Measurements from ENCODE around the gene RGR.
A peak's percentile ranks its signal among the peaks of the same experiment; 100 is the strongest.

RGR gene, protein sequence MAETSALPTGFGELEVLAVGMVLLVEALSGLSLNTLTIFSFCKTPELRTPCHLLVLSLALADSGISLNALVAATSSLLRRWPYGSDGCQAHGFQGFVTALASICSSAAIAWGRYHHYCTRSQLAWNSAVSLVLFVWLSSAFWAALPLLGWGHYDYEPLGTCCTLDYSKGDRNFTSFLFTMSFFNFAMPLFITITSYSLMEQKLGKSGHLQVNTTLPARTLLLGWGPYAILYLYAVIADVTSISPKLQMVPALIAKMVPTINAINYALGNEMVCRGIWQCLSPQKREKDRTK
- total RNA-seq, result 0 to 0.15 (median 0) reads per million in 4 donors

DNA sequence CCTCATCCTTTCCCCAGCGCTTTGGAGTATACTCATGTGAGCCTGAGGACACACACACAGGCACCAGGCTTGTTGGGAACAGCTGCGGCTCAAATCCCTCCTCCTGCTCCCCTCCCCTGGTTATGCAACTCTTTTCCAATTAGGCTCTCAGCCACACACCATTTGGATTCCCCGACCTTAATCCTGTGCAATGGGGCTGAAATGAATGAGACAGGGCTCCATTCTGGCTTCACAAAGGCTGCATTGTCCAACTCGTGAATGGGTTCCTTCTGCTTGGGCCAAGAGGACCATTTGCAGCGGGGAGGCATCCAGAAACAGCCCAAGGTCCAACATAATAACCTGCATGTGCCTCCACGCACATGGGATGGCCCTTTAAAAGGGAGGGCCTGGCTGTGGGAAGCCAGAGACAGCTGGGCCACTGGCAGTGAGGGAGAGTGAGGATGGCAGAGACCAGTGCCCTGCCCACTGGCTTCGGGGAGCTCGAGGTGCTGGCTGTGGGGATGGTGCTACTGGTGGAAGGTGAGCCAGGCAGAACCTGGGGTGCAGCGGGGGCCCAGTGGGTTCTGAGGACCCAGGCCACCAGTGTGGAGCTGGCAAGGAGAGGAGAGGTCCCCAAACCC lies at the start of gene RGR:
Gene RGR, plus strand, starts transcription at position 403 of the 620 bp plus-strand sequence. Its CDS starts 38 bp downstream, at position 441.
- no peak for DNase-seq

DNA sequence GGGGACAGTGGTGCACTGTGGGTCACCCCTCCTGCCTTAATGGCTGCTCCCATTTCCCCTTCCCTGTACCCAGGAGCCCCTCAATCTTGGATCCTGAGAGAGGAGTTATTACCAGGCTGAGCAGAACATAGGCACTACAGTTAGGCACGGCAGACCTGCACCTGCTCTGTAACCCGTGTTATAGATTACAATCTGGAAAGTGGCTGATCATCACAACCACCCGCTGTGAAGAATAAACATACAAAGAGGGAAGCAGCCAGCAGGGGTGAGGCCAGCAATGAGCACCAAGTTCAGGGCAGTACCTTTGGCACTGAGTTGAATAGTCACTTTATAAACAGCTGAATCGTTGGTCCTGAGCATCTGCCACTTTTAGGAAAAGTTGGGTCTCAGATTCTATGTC lies 48.8 kb upstream of the RGR start:
- DNase-seq, result no peak

DNA sequence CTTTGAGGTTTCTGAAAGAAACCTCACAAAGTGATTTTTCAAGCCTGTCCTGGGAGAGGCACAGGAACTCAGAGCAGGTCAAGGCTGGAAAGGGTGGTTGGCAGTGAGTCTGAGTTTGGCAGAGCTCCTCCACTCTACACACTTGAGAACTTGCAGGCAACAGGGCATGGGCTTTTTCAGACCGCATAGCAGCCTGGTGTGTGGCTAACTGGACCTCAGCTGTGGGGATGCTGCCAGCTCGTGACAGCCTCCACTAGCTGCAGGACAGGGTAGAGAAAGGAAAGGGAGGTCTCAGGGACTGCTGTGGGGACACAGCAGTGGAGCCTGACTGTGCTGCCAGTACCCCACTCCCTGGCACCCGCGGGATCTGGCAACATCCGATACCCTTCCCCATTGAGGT lies 47.9 kb upstream of the RGR start:
- no peak for DNase-seq

DNA sequence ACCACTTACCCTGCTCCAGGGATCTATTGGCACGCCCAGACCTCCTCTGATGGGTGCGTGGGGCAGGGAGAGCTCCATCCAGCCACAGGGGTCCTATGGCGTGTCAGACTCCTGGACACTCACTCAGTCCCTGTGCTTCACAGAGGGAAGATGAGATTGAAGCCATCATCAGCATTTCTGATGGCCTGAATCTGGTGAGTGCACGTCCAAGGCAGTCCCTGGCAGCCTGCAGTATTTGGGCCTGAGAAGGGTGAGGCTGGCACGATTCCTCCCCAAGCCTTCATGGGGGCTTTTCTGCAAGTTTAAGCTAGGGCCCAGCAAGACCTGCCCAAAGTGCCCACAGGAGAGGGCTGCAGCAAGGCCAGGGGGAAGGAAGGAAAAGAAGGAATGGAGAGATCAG lies 47.2 kb upstream of the RGR start:
- DNase-seq, result no peak

DNA sequence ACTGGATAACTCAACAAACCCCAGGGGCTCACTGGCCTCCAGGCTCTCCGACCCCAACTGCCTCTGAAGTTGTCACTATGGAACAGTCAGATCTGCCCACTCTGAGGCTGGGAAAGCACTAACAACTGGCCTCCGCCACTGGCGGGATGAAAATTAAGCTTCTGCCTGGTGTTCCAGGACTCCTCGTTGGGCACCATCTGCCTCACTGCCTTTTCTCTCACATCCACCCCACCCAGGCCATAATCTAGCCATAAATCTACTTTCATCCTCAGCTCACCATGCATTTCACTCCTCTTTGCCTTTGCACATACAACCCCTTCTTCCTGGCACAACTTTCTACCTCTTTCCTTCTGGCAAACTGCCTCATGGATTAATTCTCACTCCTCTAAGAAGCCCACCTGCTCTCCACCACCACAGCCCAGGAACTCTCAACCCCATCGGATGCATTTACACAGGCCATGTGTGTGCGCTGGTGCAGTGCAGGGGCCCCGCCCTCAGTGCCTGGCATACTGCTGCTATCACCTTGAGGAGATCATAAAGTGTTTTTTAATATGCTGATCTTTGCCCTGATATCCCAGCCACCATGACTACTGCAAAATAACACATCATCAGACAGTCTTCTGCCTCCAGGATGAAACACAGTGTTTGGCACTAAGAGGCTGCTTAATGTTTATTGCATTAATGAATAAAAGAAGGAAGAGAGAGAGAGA lies 46.5 kb upstream of the RGR start:
- DNase-seq, result no peak

DNA sequence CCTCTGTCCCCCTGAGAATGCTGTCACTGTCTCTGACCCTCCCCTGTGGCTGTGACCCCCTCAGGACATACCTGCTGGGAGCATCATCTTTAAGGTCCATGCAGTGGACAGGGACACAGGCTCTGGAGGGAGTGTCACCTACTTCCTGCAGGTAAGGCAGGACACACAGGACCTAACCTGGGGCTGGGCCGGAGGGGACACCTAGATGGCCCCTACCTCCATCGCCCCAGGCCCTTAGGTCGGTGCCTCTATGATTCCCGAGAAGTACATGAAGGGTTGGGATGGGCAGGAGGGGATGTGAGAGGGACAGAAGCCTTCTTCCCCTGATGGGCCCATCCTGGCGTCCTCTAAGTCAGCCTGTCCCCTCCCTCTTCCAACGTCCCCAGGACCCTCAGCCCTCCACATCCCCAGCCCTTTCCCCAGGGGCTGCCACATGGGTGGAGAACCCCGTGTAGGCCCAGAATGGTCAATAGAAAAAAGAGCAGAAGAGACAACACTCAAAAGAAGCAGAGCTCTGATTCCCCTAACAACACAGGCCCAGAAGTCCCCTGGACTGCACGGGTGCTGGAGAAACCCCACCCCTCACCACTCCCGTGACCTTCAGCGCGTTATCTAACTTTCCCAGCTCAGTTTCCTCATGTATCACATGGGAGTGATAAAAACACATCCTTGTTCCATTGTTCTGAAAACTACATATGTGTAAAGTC lies 44.2 kb upstream of the RGR start:
- DNase-seq, result no peak

DNA sequence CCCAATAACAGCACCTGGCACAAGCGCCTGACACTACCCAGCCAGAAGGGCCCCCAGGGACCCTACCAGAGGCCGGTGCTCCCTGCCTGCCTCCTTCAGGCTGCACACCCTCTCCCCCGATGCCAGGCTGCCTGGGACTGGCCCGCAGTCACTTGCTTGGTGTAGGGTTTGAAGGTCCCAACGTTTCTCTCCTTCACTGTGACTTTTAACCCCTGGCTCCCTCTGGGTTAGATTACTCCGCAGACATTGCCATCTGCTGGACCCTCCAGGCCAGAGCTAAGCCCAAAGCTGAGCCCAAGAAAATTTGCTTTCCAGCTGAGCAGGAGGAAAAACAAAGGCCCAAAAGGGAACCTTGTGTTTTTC lies 43.6 kb upstream of the RGR start:
- no peak for DNase-seq

DNA sequence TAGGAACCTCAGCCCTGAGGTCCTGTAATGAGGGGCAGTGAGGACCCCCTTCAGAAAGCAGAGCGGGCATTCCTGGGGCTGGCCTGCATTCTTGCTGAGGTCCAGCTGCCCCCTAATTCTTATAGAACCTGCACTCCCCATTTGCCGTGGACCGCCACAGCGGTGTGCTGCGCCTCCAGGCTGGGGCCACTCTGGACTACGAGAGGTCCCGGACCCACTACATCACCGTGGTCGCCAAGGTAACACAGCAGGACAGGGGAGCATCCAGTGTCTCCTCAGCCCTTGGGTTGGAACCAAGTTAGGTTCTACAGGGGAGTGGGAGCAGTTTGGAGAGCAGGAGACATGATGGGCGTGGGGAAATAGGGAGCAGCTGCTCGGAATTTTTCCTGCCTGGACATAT lies 43.2 kb upstream of the RGR start:
- DNase-seq, result no peak

DNA sequence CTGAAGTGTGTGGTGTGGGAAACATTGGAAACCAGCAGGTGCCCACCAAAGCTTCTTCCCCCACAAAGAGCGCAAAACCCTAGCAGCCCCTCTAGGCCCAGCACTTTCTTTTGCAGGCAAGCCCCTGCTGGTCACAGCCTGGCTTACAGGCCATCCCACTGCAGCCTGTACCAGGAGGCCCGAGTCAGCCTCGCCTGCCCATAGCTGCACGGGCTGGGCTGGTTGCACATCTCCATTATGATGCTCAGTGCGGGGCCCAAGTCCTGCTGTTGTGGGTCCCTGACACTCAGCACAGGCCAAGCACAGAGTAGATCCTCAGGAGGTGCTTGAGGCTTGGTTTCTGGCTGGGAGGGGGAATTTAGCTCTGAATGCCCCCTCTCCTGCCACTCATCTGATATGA lies 42.5 kb upstream of the RGR start:
- no peak for DNase-seq

DNA sequence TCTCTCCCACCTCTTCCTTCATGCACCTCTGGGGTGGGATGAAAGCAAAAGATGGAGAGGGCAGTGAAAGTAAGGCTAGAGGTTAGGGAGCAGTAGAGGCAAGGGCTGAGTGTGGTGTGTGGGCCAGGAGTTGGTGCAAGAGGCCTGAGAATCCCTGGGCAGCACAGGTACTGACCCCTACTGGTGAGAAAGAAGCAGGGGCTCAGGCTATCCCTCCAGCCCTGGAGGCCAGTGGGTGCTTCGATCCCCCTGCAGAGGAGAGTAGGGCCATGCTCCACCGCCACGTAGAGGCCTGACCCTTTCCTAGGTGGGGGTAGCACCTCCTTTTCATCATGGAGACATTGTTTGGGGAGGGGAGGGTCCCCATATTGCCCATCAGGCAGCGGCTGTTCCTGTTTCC lies 40.7 kb upstream of the RGR start:
- DNase-seq, result no peak

DNA sequence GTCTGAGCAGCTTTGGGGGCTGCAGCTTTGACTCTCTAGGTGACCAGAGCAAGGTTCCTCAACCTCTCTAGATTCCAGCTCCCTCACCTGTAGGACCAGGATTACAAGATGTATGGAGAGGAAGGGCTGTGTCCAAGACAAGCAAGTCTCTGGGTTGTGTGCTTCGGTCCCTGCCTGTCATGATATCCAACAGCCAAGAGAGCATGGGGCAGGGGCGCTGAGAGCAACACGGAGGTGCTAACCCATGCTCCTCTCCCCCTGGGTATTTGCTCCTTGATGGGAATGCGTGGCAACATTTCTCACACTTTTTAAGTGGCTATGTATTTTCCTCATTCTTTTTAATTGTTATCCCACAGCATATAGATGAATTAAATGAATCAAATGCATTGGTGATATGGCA lies 40.2 kb upstream of the RGR start:
- DNase-seq, result no peak

DNA sequence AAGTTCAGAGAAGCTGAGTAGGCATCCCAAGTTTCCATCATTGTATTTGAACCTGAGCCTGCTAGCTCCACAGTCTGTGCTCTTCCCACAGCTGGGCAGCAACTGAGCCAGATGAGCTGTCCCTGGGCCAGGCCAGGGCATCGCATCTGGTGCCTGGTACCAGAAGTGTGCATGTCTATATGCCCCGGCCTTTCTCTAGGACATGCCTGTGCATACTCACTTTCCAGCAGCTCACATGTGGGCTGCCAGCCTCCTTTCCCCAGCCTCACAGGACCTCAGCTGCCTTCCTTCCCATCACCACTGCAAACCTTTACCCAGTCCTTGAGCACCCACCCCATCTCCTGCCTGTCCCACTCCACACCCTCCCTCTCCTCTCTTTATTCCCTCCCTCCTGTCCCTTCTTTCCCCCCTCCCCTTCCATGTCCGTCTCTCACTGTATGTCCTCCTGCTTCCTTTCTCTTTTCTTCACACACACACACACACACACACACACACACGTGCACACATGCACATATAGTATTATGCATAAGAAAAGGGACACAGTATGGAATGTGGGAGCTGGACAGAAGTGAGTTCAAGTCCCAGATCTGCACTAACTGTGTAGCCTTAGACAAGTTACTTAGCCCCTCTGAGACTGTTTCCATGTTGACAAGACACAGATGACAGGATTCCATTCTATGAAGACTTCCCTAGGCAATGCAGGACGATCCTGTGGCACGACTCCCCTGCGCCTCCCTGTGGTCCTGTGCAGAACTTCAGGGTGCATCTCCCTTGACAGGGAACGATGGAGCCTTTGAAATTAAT lies 39.6 kb upstream of the RGR start:
- peak in 3 of 5 donors; percentile 27 to 48 (median 41) for DNase-seq

DNA sequence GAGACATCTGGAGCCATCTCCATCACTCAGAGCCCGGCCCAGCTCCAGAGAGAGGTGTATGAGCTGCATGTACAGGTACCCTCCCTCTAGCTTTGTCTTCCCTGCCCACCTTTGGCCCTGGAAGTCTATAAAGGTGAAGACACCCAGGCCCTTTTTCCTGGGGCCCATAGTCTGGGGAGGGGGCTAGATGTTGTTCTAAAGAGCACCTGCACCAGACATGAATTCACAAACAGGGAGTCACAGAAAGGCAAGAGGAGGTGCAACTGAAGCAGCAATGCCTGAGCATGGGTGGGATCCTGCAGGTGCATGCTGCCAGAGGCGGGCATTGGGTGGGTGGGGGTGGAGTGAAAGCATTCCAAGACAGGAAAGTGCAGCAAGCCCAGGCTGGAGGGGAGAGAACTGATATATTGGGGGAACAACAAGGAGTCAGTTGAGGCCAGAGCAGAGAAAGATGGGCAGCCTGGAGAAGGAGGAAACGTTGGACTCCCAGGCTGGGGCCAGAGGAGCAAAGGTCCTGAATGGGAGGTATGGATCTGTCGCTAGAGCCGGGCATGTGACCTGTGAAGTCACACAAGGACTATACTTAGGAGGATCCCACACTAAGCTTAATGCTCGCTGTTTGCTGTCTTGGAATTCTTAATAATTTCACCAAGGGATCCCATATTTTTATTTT lies 38.9 kb upstream of the RGR start:
- no peak for DNase-seq

DNA sequence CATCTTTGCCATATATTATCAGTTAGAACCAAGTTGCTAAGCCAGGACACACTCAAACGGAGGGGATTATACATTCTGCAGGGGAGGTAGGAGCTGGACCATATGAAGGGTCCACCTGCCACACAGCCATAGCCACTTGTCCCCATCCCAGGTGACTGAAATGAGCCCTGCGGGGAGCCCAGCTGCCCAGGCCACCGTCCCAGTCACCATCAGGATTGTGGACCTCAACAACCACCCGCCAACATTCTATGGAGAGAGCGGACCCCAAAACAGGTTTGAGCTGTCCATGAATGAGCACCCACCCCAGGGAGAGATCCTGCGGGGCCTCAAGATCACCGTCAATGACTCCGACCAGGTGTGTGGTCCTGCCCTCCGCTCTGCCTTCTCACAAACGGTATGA lies 36.8 kb upstream of the RGR start:
- no peak for DNase-seq

DNA sequence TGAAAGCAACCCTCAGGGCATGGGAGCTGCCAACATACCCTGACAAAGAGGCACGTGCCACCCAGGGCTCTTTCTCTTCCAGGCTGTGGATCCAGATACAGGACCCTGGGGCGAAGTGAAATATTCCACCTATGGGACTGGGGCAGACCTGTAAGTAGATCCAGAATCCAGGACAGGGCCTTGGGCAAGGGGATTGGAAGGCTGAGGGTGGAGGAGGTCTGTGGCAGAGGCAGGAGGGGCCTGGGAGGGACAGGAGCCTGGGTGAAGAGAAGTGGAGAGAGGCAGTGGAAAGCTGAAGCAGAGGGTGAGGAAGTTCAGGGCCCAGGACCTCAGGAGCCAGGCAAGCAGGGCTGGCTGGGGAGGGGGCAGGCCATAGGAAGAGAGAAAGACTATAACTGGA lies 33.3 kb upstream of the RGR start:
- no peak for DNase-seq

DNA sequence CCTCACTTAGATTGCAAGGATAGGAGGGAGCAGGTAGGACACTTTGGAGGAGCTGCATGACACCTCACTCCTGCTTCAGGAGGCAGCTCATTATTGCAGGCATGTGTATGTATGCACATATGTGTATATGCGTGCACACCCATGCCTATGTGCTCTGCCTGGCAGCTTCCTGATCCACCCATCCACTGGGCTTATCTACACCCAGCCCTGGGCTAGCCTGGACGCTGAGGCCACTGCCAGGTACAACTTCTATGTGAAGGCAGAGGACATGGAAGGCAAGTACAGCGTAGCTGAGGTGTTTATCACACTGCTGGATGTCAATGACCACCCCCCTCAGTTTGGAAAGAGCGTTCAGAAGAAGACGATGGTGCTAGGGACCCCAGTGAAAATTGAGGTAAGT lies 32.8 kb upstream of the RGR start:
- DNase-seq, result no peak

DNA sequence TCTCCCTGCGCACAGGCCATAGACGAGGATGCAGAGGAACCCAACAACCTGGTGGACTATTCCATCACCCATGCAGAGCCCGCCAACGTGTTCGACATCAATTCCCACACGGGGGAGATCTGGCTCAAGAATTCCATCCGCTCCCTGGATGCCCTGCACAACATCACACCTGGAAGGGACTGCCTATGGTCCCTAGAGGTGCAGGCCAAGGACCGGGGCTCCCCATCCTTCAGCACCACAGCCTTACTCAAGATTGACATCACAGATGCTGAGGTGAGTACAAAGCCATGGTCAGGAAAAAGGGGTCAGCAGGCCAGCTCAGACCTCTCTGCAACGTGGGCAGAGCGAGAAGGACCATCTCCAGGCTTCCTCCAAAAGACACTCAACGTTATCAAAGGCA lies 31.8 kb upstream of the RGR start:
- DNase-seq, result no peak

DNA sequence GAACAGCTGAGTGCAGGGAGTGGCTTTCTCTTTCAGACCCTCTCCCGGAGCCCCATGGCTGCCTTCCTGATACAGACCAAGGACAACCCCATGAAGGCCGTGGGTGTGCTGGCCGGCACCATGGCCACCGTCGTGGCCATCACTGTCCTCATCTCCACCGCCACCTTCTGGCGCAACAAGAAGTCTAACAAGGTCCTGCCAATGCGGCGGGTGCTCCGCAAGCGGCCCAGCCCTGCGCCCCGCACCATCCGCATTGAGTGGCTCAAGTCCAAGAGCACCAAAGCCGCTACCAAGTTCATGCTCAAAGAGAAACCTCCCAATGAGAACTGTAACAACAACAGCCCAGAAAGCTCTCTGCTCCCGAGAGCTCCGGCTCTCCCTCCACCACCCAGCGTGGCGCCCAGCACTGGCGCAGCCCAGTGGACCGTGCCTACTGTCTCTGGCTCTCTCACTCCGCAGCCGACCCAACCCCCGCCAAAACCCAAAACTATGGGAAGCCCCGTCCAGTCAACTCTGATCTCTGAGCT lies 30.7 kb upstream of the RGR start:
- DNase-seq, result no peak

DNA sequence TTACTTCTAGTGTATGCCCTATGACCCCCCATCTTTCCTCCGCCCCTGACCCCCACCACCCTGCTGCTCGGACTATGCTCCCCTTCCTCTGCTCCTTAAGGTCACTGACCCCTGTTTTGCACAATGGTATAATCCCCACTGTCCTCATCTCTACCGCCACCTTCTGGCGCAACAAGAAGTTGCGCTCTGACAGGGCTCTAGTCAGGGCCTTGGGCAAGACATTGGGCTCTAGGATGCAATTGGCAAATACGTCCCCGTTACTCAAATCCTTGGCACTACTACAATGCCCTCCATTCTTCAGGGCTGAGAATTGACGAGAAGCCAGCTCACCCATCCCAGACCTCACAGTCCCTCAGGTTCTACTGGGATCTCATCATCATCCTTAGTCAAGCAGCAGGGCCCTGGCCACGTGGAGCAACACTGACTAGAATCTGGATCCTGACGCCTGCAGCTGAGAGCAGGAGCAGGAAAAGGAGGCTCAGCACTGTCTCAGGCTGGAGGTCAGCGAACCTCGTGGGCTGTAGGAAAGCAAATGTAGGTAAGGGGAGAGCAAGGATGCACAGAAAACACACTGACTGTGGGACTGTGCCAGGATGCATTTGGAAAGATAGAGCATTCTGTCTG lies 30.1 kb upstream of the RGR start:
- peak in 1 of 5 donors; percentile 14 for DNase-seq

DNA sequence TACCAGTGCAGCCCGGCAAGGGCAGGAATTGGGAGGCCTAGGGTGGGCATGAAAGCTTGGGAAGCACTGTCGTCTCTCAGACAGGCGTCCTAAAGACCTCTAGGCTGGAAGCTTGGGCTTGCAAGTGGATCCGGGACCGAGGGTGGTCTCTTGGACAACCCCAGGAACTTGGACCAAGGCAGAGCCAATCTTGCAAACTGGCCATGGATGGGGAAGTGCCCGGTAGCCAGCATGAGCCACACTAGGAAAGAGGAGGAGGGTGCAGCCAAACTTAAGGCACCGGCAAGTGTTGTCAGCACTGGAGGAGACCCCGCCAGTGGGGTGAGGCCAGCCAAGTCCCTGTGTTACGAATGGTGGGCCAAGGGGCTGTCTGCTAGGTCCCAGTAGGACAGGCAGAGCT lies 28.0 kb upstream of the RGR start:
- DNase-seq, result no peak

DNA sequence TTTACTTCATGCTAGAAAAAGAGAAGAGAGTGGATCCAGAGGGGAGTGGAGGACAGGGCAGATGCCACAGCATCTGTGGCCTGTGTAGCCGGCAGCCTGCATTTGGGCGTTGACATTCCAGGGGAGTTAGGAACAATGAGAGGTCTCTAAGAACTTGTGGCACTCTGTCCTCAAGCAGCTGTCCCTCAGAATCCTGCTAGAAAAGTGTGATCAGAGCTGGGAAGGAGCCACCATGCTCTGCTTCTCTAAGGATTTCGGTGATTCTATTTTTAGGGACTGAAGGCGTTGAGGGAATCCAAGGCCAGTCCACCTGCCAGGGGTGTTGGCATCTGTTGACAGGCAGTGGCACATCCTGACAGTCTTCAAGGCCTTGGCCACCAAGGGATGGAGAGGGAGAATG lies 27.1 kb upstream of the RGR start:
- no peak for DNase-seq
